A673 (cell line): ENCODE measurements around the gene CDK15.

Source experiments
- CTCF ChIP-seq: fragments of 300-800, 200-600 bp; sonication (generic); conservative IDR thresholded peaks from 2 replicates; pipeline ENCODE4 v1.5.1; 2017; ENCODE audit warnings: low read depth, mild to moderate bottlenecking, antibody characterized with exemption, low read length, moderate library complexity, mixed read lengths
- EZH2 ChIP-seq: fragments of 200-600 bp; sonication (generic); IDR thresholded peaks from 2 replicates; pipeline ENCODE4 v1.6.1; 2017; ENCODE audit warnings: borderline replicate concordance, low read depth, mild to moderate bottlenecking, mixed read lengths, antibody characterized with exemption, low read length; ENCODE audit not compliant: poor library complexity, severe bottlenecking

GRCh38 chr2:201777869-201778268 is 28.5 kb upstream of the CDK15 start:
- TF ChIP-seq EZH2 (no peak), CTCF (no peak)
